ENCODE results near the gene FMOD. TPM values are rescaled to one million over a fixed set of nuclear protein-coding genes. Genes with fewer than 3 reads are reported as not detected.

The FMOD gene
- total and polyA plus RNA-seq, 9 donors = 110 to 175 (median 137) TPM

DNA sequence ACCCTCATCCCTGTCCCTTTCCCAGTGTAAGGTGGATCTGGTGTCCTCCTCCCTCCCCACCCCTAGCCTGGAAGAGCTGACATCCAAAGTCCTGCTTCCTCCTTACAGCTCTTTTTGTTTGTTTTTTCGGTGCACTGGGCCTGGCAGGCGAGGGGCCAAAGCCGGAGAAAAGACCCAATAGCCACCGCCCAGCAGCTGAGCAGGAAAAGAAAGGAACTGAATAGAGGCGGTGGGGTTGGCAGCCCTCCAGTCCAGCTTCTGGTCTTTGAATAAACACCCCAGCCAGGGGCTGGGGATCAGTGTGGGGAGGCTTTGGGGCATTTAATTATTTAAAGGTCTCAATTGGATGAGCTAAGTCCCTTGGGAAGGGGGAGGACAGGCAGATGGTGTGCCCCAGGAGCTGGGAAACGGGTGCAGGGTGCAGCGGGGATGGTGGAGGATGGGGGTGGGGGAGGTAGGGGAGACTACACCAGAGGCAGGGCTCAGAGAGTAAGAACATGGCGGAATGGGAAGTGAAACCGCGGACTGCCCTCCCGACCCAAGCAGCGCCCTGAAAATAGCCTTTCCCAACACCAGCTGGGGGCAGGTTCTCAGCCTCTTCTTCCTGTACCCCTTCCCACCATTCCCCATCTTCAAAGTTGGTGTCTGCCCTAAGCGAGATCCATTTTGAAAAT lies 25.4 kb downstream of the FMOD start:
- Histone ChIP-seq H3K36me3 (no peaks in the 10 kb centered on the region), H3K4me1 (ENCODE audit: insufficient read depth) (peaks cover 32% of the 10 kb centered on the region), H3K4me3 (no peak overlapping the region), H3K27ac (peak overlapping the region in 1 of 2 donors; percentile 37), H3K27me3 (no peaks in the 10 kb centered on the region), H3K9me3 (no peaks in the 10 kb centered on the region)
- no peak for TF ChIP-seq POLR2A (IDR thresholded peaks at IDR 0.05)
- TF ChIP-seq CTCF (IDR thresholded peaks at IDR 0.05) = no peak
- no peak for TF ChIP-seq EP300 (IDR thresholded peaks at IDR 0.05)
- WGBS, 3 donors = 53 to 68% (median 58%) methylated on average over 13 of the region's 13 CpGs
- intact Hi-C loops (cut with DNase I) = loop anchor here in 2 of 4 donors (2.0 to 5.0 kb wide), 2 partner anchors 53 kb away; no protein-coding TSS in a partner anchor
- peak in 3 of 5 donors; percentile 67 to 75 (median 73) for DNase-seq

GRCh38 chr1:203325026-203325417 lies 25.9 kb downstream of the FMOD start:
- peak in 1 of 5 donors; percentile 33 for DNase-seq
- Histone ChIP-seq H3K4me1 (ENCODE audit: insufficient read depth) (peaks cover 35% of the 10 kb centered on the region), H3K4me3 (no peak overlapping the region), H3K27ac (peak overlapping the region in 1 of 2 donors; percentile 37), H3K36me3 (no peaks in the 10 kb centered on the region), H3K27me3 (no peaks in the 10 kb centered on the region), H3K9me3 (no peaks in the 10 kb centered on the region)
- TF ChIP-seq CTCF (IDR thresholded peaks at IDR 0.05) (no peak), POLR2A (IDR thresholded peaks at IDR 0.05) (no peak), EP300 (IDR thresholded peaks at IDR 0.05) (no peak)
- WGBS, 3 donors = 63 to 69% (median 69%) methylated on average over 5 of the region's 5 CpGs
- intact Hi-C loops (cut with DNase I) = loop anchor here in 1 of 4 donors (5.0 kb wide), 1 partner anchor 53 kb away; no protein-coding TSS in a partner anchor

DNA sequence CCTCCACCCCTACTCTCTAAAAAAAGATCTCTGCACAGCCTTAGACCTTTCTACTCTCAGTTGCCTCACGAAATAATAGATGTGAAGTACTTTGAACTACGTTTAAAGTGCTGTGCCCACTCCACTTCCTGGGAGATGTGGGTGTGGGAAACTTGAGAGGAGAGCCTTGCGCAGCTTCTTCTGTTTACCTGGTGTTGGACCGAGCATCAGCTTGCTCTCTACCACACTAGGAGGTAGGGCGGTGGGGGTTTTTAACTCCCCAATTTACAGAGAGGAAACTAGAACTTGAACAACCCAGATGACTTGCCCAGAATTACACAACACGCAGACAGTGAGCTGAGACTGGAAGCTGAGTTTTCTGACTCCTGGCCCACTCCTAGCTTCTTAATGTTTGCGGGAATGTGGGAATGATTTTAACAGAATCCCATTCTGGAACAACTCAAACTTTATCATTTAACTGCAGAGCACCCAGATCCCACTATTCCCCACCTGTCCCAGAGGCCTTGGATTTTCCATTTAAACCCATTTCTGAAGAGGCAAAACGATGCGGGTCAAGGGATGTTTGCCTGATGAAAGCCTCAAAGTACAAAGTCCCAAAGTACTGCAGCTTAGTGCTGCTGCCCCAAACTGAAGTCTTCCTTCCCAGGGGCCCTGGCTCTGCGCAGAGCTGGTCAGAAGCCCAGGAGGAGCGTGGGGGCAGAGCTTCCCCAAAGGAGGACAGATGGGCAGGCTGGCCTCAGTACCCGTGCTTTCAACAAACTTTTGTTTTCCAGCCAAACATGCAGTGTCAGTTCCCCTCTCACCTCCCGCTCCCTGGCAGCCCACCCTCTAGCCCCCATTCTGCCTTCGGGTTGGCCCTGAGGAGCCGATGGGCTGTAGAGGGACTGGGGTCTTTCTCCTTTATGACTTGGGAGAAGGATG lies 26.6 kb downstream of the FMOD start:
- intact Hi-C loops (cut with DNase I) = loop anchor here in 1 of 4 donors (5.0 kb wide), 1 partner anchor 52 kb away; no protein-coding TSS in a partner anchor
- peak in 2 of 5 donors; percentile 31 to 41 for DNase-seq
- H3K27me3 ChIP-seq = no peaks in the 10 kb centered on the region
- peaks cover 35% of the 10 kb centered on the region for H3K4me1 ChIP-seq (ENCODE audit: insufficient read depth)
- 58 to 73% (median 68%) methylated on average over 15 of the region's 15 CpGs for WGBS, 3 donors
- H3K36me3 ChIP-seq = no peaks in the 10 kb centered on the region
- no peak overlapping the region for H3K4me3 ChIP-seq
- TF ChIP-seq EP300 (IDR thresholded peaks at IDR 0.05) (no peak), CTCF (IDR thresholded peaks at IDR 0.05) (no peak)
- H3K9me3 ChIP-seq = no peaks in the 10 kb centered on the region
- peak overlapping the region in 1 of 2 donors; percentile 37 for H3K27ac ChIP-seq

DNA sequence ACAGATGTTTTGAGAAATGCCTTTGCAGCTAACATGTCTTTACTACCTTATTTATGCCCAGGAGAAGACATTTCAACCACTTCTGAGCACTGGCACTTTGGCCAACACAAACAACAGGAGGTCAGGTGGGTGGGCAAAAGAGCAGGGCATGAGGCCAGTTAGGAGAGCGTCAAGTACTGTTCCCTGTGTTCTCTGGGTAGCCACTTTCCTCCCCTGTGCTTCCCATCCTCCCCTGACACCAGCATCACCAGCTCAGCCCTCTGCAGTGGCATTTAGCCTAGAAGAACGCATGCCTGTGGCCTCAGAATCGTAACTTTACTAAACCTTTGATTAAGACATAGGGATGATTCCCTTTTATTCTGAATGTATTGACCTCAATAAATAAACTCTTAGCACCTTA lies 27.3 kb downstream of the FMOD start:
- WGBS, 3 donors = 62 to 77% (median 66%) methylated on average over 3 of the region's 3 CpGs
- Histone ChIP-seq H3K4me3 (no peak overlapping the region), H3K4me1 (ENCODE audit: insufficient read depth) (peaks cover 35% of the 10 kb centered on the region), H3K27ac (peak overlapping the region in 1 of 2 donors; percentile 37), H3K36me3 (no peaks in the 10 kb centered on the region), H3K9me3 (no peaks in the 10 kb centered on the region), H3K27me3 (no peaks in the 10 kb centered on the region)
- TF ChIP-seq POLR2A (IDR thresholded peaks at IDR 0.05) (no peak), CTCF (IDR thresholded peaks at IDR 0.05) (no peak), EP300 (IDR thresholded peaks at IDR 0.05) (no peak)
- intact Hi-C loops (cut with DNase I) = no loop called here
- DNase-seq = no peak
